Ovary (tissue), 9 donors: ENCODE results near the gene INIP. TPM values are rescaled to one million over a fixed set of nuclear protein-coding genes. Genes with fewer than 3 reads are reported as not detected.
"Not testable (repeated sequence)": the region's sequence is repeated elsewhere in the genome, so short reads cannot be mapped to it uniquely, and the experiment has no call there.

Experiments used
- DNase-seq, 5 donors: peaks; one replicate each; pipeline ENCODE4 v3.0.0-alpha.2; 2019 to 2020
- H3K27ac ChIP-seq, 2 donors: fragments of 200-600 bp; one replicate each; pipeline versions ENCODE4 v1.5.1 to v1.8.0; 2019 to 2022
- H3K27me3 ChIP-seq: fragments of 200-600 bp; one replicate; pipeline ENCODE4 v1.8.0; 2022
- H3K36me3 ChIP-seq: fragments of 200-600 bp; sonication (generic); one replicate; pipeline ENCODE4 v1.5.1; 2019
- H3K4me1 ChIP-seq: one replicate; pipeline ENCODE4 v1.8.1; 2013; ENCODE audit warnings: mild to moderate bottlenecking, moderate library complexity; ENCODE audit not compliant: insufficient read depth
- H3K4me3 ChIP-seq: fragments of 200-600 bp; sonication (generic); one replicate; pipeline ENCODE4 v1.5.1; 2017
- H3K9me3 ChIP-seq, 2 donors: fragments of 200-600 bp in 1 of 2; sonication (generic) in 1 of 2; one replicate each; pipeline versions ENCODE4 v1.5.1 to v1.8.1; 2013 to 2019; ENCODE audit warnings: mild to moderate bottlenecking in 1 of 2, moderate library complexity in 1 of 2
- CTCF ChIP-seq, 3 donors: fragments of 450-650 bp in 2 of 3; fragments of 200-600 bp in 1 of 3; IDR thresholded peaks; one replicate each; pipeline versions ENCODE4 v1.5.1 to v1.8.0; 2016 to 2022; ENCODE audit warnings: antibody characterized with exemption in 3 of 3, mild to moderate bottlenecking in 1 of 3
- EP300 ChIP-seq: sonication (generic); formaldehyde crosslinking; IDR thresholded peaks from one replicate; pipeline ENCODE4 v1.6.1; 2017; ENCODE audit warnings: antibody characterized with exemption
- POLR2A ChIP-seq: fragments of 450-650 bp; IDR thresholded peaks from one replicate; pipeline ENCODE4 v1.6.1; 2017; ENCODE audit warnings: antibody characterized with exemption, mild to moderate bottlenecking, moderate library complexity
- WGBS, 3 donors: extraction: QIAGEN DNeasy Blood & Tissue Kit in 1 of 3; methylation state at CpG; one replicate each; pipeline versions ENCODE4 v1.1.5 to v1.1.7; 2013 to 2017; 5-methylcytosine and 5-hydroxymethylcytosine counted together
- intact Hi-C, 4 donors: fragments of 100-400 bp; cut with DNase I; formaldehyde crosslinking; loops; one replicate each; pipeline versions ENCODE4 v1.11.0 to v1.15.1; 2022 to 2023
- polyA plus RNA-seq, 2 donors: library from polyadenylated mRNA; stranded (reverse); fragments of 200-250 nt in 1 of 2; fragments of 350-450 nt in 1 of 2; fragmentation: Illumina TruSeq in 1 of 2; extraction: RNeasy Lipid Tissue Mini Kit (QIAGEN cat#74804) in 1 of 2; gene quantifications; one replicate each; pipeline ENCODE4 v1.2.3, GENCODE V29; 2013 to 2014
- total RNA-seq, 7 donors: library from RNA; depleted of rRNA in 2 of 7; stranded (reverse); fragments of >200 nt in 2 of 7; fragmentation: NEBNext Ultra II Directional in 3 of 7; extraction: Animal tissue kit (Norgen Biotek cat#: 25700) in 3 of 7; gene quantifications; one replicate each; pipeline versions ENCODE4 v1.1.0 to v1.2.4, GENCODE V29; 2016 to 2023
- donor health status: DM: no; HTN: no; CAD: no; lungs with moderate emphysema.
- donor health status: DM: no; HTN: no; CAD: no.
- donor health status: Bipolar disorder and iron deficiency.
- donor health status: DM: yes; HTN: yes; CAD: no.
- donor health status: DM: no; HTN: no; CAD: no.
- donor health status: DM: yes; HTN: yes; CAD: no.

Gene INIP
- total and polyA plus RNA-seq, 9 donors = 7.4 to 26.3 (median 19.4) TPM

- no peak overlapping the region for H3K27ac ChIP-seq
- H3K4me1 ChIP-seq = no peaks in the 10 kb centered on the region
- TF ChIP-seq CTCF (IDR thresholded peaks at IDR 0.05) (no peak), EP300 (no peak), POLR2A (no peak)
- no peaks in the 10 kb centered on the region for H3K27me3 ChIP-seq
- H3K9me3 ChIP-seq = no peaks in the 10 kb centered on the region
- intact Hi-C loops = no loop called here
- 64 to 66% (median 65%) methylated on average over 2 of the region's 2 CpGs for WGBS, 3 donors
- H3K4me3 ChIP-seq = no peak overlapping the region
- H3K36me3 ChIP-seq = no peaks in the 10 kb centered on the region
- DNase-seq = no peak
Measured at GRCh38 chr9:112734892-112735291, 17.0 kb upstream of the INIP start.

GRCh38 chr9:112731971-112732370 is 14.1 kb upstream of the INIP start:
- TF ChIP-seq POLR2A (no peak), CTCF (IDR thresholded peaks at IDR 0.05) (no peak), EP300 (no peak)
- Histone ChIP-seq H3K4me1 (no peaks in the 10 kb centered on the region), H3K9me3 (no peaks in the 10 kb centered on the region), H3K27me3 (no peaks in the 10 kb centered on the region), H3K36me3 (no peaks in the 10 kb centered on the region), H3K27ac (no peak overlapping the region), H3K4me3 (no peak overlapping the region)
- intact Hi-C loops = no loop called here
- WGBS, 3 donors = 75 to 84% (median 78%) methylated on average over 7 of the region's 7 CpGs
- no peak for DNase-seq

DNA sequence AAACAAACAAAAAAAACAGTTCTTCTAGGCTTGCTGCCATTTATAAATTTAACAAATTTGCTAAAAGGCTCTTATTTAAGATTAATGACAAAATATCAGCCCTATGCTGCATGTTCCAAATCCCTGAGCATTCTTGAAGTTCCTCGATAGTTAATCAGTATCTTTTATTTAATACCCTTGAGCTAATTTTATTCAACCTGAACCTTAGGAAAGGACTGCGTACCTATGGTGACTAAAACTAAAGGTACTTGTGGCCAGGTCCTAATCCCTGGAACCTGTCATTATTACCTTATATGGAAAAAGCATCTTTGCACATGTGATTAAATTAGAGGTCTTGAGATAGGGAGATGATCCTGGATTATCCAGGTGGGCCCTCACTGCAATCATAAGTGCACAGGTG is 10.5 kb upstream of the INIP start:
- Histone ChIP-seq H3K9me3 (no peaks in the 10 kb centered on the region), H3K4me1 (no peaks in the 10 kb centered on the region), H3K4me3 (no peak overlapping the region), H3K27ac (no peak overlapping the region), H3K27me3 (no peaks in the 10 kb centered on the region), H3K36me3 (no peaks in the 10 kb centered on the region)
- WGBS, 3 donors = 95 to 98% (median 98%) methylated on average over 2 of the region's 2 CpGs
- no peak for DNase-seq
- TF ChIP-seq POLR2A (no peak), CTCF (IDR thresholded peaks at IDR 0.05) (no peak), EP300 (no peak)
- intact Hi-C loops = no loop called here

- 68 to 71% (median 69%) methylated on average over 4 of the region's 4 CpGs for WGBS, 3 donors
- H3K36me3 ChIP-seq = no peaks in the 10 kb centered on the region
- intact Hi-C loops = no loop called here
- H3K4me1 ChIP-seq = no peaks in the 10 kb centered on the region
- H3K27me3 ChIP-seq = no peaks in the 10 kb centered on the region
- no peaks in the 10 kb centered on the region for H3K9me3 ChIP-seq
- DNase-seq = no peak
- H3K4me3 ChIP-seq = no peak overlapping the region
- no peak for TF ChIP-seq EP300
- no peak for TF ChIP-seq POLR2A
- no peak for TF ChIP-seq CTCF (IDR thresholded peaks at IDR 0.05)
- no peak overlapping the region for H3K27ac ChIP-seq
Measured at GRCh38 chr9:112726428-112726827, 8.5 kb upstream of the INIP start.

DNA sequence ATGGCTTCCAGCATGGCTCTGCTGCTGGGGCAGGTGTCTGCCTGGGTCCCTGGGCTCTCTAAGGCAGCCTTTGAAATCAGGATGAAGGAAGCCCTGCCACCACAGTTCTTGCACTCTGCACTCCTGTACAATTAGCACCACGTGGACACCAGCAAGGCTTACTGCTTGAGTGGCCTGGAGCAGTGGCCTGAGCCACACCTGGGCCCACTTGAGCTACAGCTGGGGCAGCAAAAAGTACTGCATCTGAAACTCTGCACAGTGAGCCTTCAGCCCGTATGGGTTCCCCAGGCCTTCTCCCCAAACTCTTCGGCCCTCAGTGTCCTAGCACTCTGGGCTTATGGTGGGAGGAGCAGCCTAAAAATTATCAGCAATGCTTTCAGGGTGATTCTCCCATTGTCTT is 8.0 kb upstream of the INIP start:
- Histone ChIP-seq H3K27me3 (no peaks in the 10 kb centered on the region), H3K36me3 (no peaks in the 10 kb centered on the region), H3K9me3 (no peaks in the 10 kb centered on the region), H3K4me3 (no peak overlapping the region), H3K27ac (no peak overlapping the region), H3K4me1 (no peaks in the 10 kb centered on the region)
- no peak for TF ChIP-seq EP300
- no peak for TF ChIP-seq CTCF (IDR thresholded peaks at IDR 0.05)
- no peak for TF ChIP-seq POLR2A
- WGBS, 3 donors = 46 to 56% (median 51%) methylated on average over 3 of the region's 3 CpGs
- no peak for DNase-seq
- intact Hi-C loops = no loop called here

- H3K4me1 ChIP-seq, H3K36me3 ChIP-seq, H3K27ac ChIP-seq, intact Hi-C loops, H3K27me3 ChIP-seq, DNase-seq, H3K4me3 ChIP-seq, H3K9me3 ChIP-seq: not testable (repeated sequence)
- WGBS, 3 donors = 95 to 98% (median 96%) methylated on average over 3 of the region's 3 CpGs
Measured at GRCh38 chr9:112722749-112723148, 4.8 kb upstream of the INIP start.
